GM12878 (cell line): ENCODE results near the gene SEMA5A. TPM values are rescaled to one million over a fixed set of nuclear protein-coding genes. Genes with fewer than 3 reads are reported as not detected.

Source experiments
- BHLHE40 ChIP-seq, 2 experiments: fragments of 450-650 bp in 1 of 2; IDR thresholded peaks; 2 replicates each; pipeline ENCODE4 v1.6.1; 2011 to 2017; ENCODE audit warnings: low read depth in 2 of 2, borderline replicate concordance in 1 of 2, improper control_type of control experiment in 1 of 2, low read length in 1 of 2, mild to moderate bottlenecking in 1 of 2
- BMI1 ChIP-seq: fragments of 450-650 bp; IDR thresholded peaks from 2 replicates; pipeline ENCODE4 v1.6.1; 2016; ENCODE audit warnings: mild to moderate bottlenecking, moderate library complexity, borderline replicate concordance
- CBX3 ChIP-seq: fragments of 200-600 bp; sonication (generic); IDR thresholded peaks from 2 replicates; pipeline ENCODE4 v1.6.1; 2016; ENCODE audit warnings: low read depth, borderline replicate concordance
- CEBPB ChIP-seq, 2 experiments: fragments of 150-350 bp in 1 of 2; IDR thresholded peaks; 2 replicates each; pipeline ENCODE4 v1.6.1; 2012 to 2014; ENCODE audit warnings: low read depth in 2 of 2, low read length in 2 of 2, borderline replicate concordance in 1 of 2, inconsistent platforms in 1 of 2
- CREM ChIP-seq: IDR thresholded peaks from 2 replicates; pipeline ENCODE4 v1.6.1; 2014; ENCODE audit warnings: antibody characterized with exemption, low read depth
- DPF2 ChIP-seq: fragments of 450-650 bp; IDR thresholded peaks from 2 replicates; pipeline ENCODE4 v1.6.1; 2017; ENCODE audit warnings: mild to moderate bottlenecking
- ETV6 ChIP-seq, 2 experiments: fragments of 450-650 bp in 1 of 2; IDR thresholded peaks in 1 of 2; conservative IDR thresholded peaks in 1 of 2; 2 replicates each; pipeline ENCODE4 v1.6.1; 2014; ENCODE audit warnings: antibody characterized with exemption in 1 of 2, borderline replicate concordance in 1 of 2, low read depth in 1 of 2, mild to moderate bottlenecking in 1 of 2, moderate library complexity in 1 of 2
- FOS ChIP-seq: IDR thresholded peaks from 3 replicates; pipeline ENCODE4 v1.6.1; 2011; ENCODE audit warnings: borderline replicate concordance; ENCODE audit not compliant: insufficient read length; ENCODE audit errors: extremely low read depth
- IKZF1 ChIP-seq: fragments of 450-650 bp; conservative IDR thresholded peaks from 2 replicates; pipeline ENCODE4 v1.6.1; 2017; ENCODE audit warnings: antibody characterized with exemption, mild to moderate bottlenecking
- IKZF2 ChIP-seq, 2 experiments: fragments of 450-650 bp; IDR thresholded peaks; 2 replicates each; pipeline ENCODE4 v1.6.1; 2017; ENCODE audit warnings: mild to moderate bottlenecking in 2 of 2, moderate library complexity in 2 of 2
- KDM1A ChIP-seq: fragments of 200-600 bp; sonication (generic); IDR thresholded peaks from 2 replicates; pipeline ENCODE4 v1.6.1; 2016; ENCODE audit warnings: borderline replicate concordance
- MTA2 ChIP-seq: fragments of 450-650 bp; IDR thresholded peaks from 2 replicates; pipeline ENCODE4 v1.6.1; 2016; ENCODE audit warnings: low read depth, mild to moderate bottlenecking, moderate library complexity
- NBN ChIP-seq: fragments of 450-650 bp; IDR thresholded peaks from 2 replicates; pipeline ENCODE4 v1.6.1; 2016
- NR2F1 ChIP-seq: fragments of 450-650 bp; conservative IDR thresholded peaks from 2 replicates; pipeline ENCODE4 v1.6.1; 2017; ENCODE audit warnings: mild to moderate bottlenecking
- PAX8 ChIP-seq: fragments of 450-650 bp; IDR thresholded peaks from 2 replicates; pipeline ENCODE4 v1.6.1; 2017; ENCODE audit warnings: mild to moderate bottlenecking, moderate library complexity
- RELA ChIP-seq: fragments of 450-650 bp; IDR thresholded peaks from 2 replicates; pipeline ENCODE4 v1.8.0; 2014; ENCODE audit warnings: borderline replicate concordance; ENCODE audit not compliant: partially characterized antibody
- SUPT20H ChIP-seq: IDR thresholded peaks from 2 replicates; pipeline ENCODE4 v1.6.1; 2011; ENCODE audit warnings: low read depth, mild to moderate bottlenecking, low read length, moderate library complexity, borderline replicate concordance; ENCODE audit not compliant: control insufficient read depth
- TCF7 ChIP-seq: IDR thresholded peaks from 2 replicates; pipeline ENCODE4 v1.6.1; 2014; ENCODE audit warnings: antibody characterized with exemption, borderline replicate concordance
- ZZZ3 ChIP-seq: IDR thresholded peaks from 2 replicates; pipeline ENCODE4 v1.6.1; 2011; ENCODE audit warnings: low read depth; ENCODE audit not compliant: control insufficient read depth, insufficient read length
- polyA plus RNA-seq, 11 experiments: library from polyadenylated mRNA; depleted of rRNA in 4 of 11; unstranded in 6 of 11; stranded (reverse) in 5 of 11; fragments of >200 nt; fragmentation: Nextera tagmentation in 4 of 11; fragmentation: Illumina TruSeq in 1 of 11; extraction: Ambion mirVana in 4 of 11; extraction: Trizol in 1 of 11; gene quantifications; 1 replicate in 1 of 11; 2 replicates in 10 of 11; pipeline versions ENCODE4 v1.2.1 to v1.2.3, GENCODE V29; 2011 to 2016; ENCODE audit warnings: inconsistent platforms in 2 of 11, missing spikeins in 2 of 11, low read depth in 1 of 11
- total RNA-seq, 4 experiments: library from RNA; depleted of rRNA in 3 of 4; stranded (reverse); fragments of >200 nt in 3 of 4; fragmentation: Illumina TruSeq in 1 of 4; extraction: Trizol in 1 of 4; gene quantifications; 2 replicates each; pipeline versions ENCODE4 v1.2.1 to v1.2.3, GENCODE V29; 2013 to 2021
- TF ChIP-seq, protein P1 (sequence below): fragments of 450-650 bp; conservative IDR thresholded peaks from 2 replicates; pipeline ENCODE4 v1.6.1; 2017; ENCODE audit warnings: mild to moderate bottlenecking, moderate library complexity
- TF ChIP-seq, protein P2 (sequence below): fragments of 450-650 bp; IDR thresholded peaks from 2 replicates; pipeline ENCODE4 v1.6.1; 2017; ENCODE audit warnings: mild to moderate bottlenecking
- TF ChIP-seq, protein P3 (sequence below): fragments of 450-650 bp; IDR thresholded peaks from 2 replicates; pipeline ENCODE4 v1.6.1; 2017; ENCODE audit warnings: low read depth, mild to moderate bottlenecking, moderate library complexity

SEMA5A gene
- total and polyA plus RNA-seq, 10 of the 15 experiments (the other 5 are each of a cell fraction or from before 2014, with no cell fraction given), result 0.03 to 2.4 (median 0.09) TPM; not detected in 1

DNA sequence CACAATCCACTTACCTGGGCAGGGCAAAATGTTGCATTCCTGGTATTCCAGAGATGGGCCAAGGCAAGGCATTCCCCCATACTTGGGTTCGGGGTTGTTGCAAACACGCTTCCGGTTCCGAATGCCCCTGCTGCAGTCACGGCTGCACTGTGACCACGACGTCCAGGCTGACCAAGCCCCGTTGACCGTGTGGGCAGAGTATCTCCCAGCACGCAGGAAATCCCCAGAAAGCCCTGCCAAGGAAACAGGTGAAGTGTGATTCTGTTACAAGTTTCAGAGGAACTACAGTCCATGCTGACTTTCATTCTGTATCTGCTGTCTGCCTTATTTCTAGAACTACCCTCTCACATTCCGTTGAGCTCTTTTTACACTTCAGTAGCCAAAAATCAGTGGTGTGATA lies 483.0 kb downstream of the SEMA5A start (continued):
- TF ChIP-seq, protein P1, sequence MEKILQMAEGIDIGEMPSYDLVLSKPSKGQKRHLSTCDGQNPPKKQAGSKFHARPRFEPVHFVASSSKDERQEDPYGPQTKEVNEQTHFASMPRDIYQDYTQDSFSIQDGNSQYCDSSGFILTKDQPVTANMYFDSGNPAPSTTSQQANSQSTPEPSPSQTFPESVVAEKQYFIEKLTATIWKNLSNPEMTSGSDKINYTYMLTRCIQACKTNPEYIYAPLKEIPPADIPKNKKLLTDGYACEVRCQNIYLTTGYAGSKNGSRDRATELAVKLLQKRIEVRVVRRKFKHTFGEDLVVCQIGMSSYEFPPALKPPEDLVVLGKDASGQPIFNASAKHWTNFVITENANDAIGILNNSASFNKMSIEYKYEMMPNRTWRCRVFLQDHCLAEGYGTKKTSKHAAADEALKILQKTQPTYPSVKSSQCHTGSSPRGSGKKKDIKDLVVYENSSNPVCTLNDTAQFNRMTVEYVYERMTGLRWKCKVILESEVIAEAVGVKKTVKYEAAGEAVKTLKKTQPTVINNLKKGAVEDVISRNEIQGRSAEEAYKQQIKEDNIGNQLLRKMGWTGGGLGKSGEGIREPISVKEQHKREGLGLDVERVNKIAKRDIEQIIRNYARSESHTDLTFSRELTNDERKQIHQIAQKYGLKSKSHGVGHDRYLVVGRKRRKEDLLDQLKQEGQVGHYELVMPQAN, result 0 out of 2 replicates have a peak, but pooled peaks have one; percentile 29
- TF ChIP-seq CREM, result no peak
- TF ChIP-seq MTA2, result peak; percentile 70
- TF ChIP-seq SUPT20H, result no peak
- TF ChIP-seq ETV6 (conservative IDR thresholded peaks at IDR 0.05 in 1 of 2, IDR thresholded peaks at IDR 0.05 in 1 of 2; ENCODE audit: borderline replicate concordance in 1 of 2, low read depth in 1 of 2), result no peak
- peak; percentile 42; the same call in 1 of the 2 replicates for TF ChIP-seq NR2F1
- peak; percentile 68 to 79; a peak in 2 of 4 replicates for TF ChIP-seq IKZF2 (IDR thresholded peaks at IDR 0.05)
- TF ChIP-seq RELA, result peak; percentile 36
- TF ChIP-seq, protein P2, sequence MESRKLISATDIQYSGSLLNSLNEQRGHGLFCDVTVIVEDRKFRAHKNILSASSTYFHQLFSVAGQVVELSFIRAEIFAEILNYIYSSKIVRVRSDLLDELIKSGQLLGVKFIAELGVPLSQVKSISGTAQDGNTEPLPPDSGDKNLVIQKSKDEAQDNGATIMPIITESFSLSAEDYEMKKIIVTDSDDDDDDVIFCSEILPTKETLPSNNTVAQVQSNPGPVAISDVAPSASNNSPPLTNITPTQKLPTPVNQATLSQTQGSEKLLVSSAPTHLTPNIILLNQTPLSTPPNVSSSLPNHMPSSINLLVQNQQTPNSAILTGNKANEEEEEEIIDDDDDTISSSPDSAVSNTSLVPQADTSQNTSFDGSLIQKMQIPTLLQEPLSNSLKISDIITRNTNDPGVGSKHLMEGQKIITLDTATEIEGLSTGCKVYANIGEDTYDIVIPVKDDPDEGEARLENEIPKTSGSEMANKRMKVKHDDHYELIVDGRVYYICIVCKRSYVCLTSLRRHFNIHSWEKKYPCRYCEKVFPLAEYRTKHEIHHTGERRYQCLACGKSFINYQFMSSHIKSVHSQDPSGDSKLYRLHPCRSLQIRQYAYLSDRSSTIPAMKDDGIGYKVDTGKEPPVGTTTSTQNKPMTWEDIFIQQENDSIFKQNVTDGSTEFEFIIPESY, result no peak
- no peak for TF ChIP-seq TCF7
- peak; percentile 90 for TF ChIP-seq IKZF1
- peak; percentile 13 to 53; a peak in 1 of 4 replicates for TF ChIP-seq BHLHE40 (IDR thresholded peaks at IDR 0.05; ENCODE audit: borderline replicate concordance in 1 of 2, low read depth in 2 of 2, low read length in 1 of 2)
- no peak for TF ChIP-seq FOS
- no peak for TF ChIP-seq KDM1A
- peak; percentile 78; the same call in 1 of the 2 replicates for TF ChIP-seq DPF2
- 0 out of 2 replicates have a peak, but pooled peaks have one; percentile 28 for TF ChIP-seq BMI1
- TF ChIP-seq PAX8, result no peak
- TF ChIP-seq CBX3, result no peak
- TF ChIP-seq, protein P3, sequence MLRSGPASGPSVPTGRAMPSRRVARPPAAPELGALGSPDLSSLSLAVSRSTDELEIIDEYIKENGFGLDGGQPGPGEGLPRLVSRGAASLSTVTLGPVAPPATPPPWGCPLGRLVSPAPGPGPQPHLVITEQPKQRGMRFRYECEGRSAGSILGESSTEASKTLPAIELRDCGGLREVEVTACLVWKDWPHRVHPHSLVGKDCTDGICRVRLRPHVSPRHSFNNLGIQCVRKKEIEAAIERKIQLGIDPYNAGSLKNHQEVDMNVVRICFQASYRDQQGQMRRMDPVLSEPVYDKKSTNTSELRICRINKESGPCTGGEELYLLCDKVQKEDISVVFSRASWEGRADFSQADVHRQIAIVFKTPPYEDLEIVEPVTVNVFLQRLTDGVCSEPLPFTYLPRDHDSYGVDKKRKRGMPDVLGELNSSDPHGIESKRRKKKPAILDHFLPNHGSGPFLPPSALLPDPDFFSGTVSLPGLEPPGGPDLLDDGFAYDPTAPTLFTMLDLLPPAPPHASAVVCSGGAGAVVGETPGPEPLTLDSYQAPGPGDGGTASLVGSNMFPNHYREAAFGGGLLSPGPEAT, result peak; percentile 81
- no peak for TF ChIP-seq ZZZ3
- 0 out of 2 replicates have a peak, but pooled peaks have one; percentile 43 for TF ChIP-seq NBN
- TF ChIP-seq CEBPB (IDR thresholded peaks at IDR 0.05; ENCODE audit: borderline replicate concordance in 1 of 2, low read depth in 2 of 2, low read length in 2 of 2), result no peak
